Hepatocyte (in vitro differentiated cells): Measurements from ENCODE around the gene ZSWIM4. TPM values are rescaled to one million over a fixed set of nuclear protein-coding genes. Genes with fewer than 3 reads are reported as not detected.

Source experiments
- DNase-seq: peaks from one replicate; pipeline ENCODE4 v3.0.0-alpha.2; 2016; ENCODE audit warnings: low spot score
- H2AFZ ChIP-seq: fragments of 200-600 bp; sonication (generic); 2 replicates; pipeline ENCODE4 v1.6.0; 2016; ENCODE audit warnings: antibody characterized with exemption, mild to moderate bottlenecking
- H3K27ac ChIP-seq: fragments of 200-600 bp; sonication (generic); 2 replicates; pipeline ENCODE4 v1.5.1; 2016; ENCODE audit warnings: mild to moderate bottlenecking
- H3K27me3 ChIP-seq: fragments of 200-600 bp; sonication (generic); 2 replicates; pipeline ENCODE4 v1.6.1; 2016
- H3K36me3 ChIP-seq: fragments of 200-600 bp; sonication (generic); replicated peaks from 2 replicates; pipeline ENCODE4 v1.5.1; 2016; ENCODE audit warnings: low read depth; ENCODE audit not compliant: insufficient read depth
- H3K4me1 ChIP-seq: fragments of 200-600 bp; sonication (generic); 2 replicates; pipeline ENCODE4 v1.5.1; 2016; ENCODE audit warnings: mild to moderate bottlenecking, moderate library complexity; ENCODE audit not compliant: insufficient read depth
- H3K4me2 ChIP-seq: fragments of 200-600 bp; sonication (generic); 2 replicates; pipeline ENCODE4 v1.6.0; 2016
- H3K4me3 ChIP-seq: fragments of 200-600 bp; sonication (generic); 2 replicates; pipeline ENCODE4 v1.5.1; 2016; ENCODE audit warnings: mild to moderate bottlenecking
- H3K79me2 ChIP-seq: fragments of 200-600 bp; sonication (generic); 2 replicates; pipeline ENCODE4 v1.6.0; 2017; ENCODE audit warnings: mild to moderate bottlenecking
- H3K9me2 ChIP-seq: fragments of 200-600 bp; sonication (generic); replicated peaks from 2 replicates; pipeline ENCODE4 v1.6.0; 2017; ENCODE audit warnings: mild to moderate bottlenecking; ENCODE audit not compliant: insufficient read depth
- H3K9me3 ChIP-seq: fragments of 200-600 bp; sonication (generic); 2 replicates; pipeline ENCODE4 v1.5.1; 2016; ENCODE audit warnings: low read depth, mild to moderate bottlenecking
- H4K20me1 ChIP-seq: fragments of 200-600 bp; sonication (generic); 2 replicates; pipeline ENCODE4 v1.6.0; 2016; ENCODE audit warnings: mild to moderate bottlenecking; ENCODE audit not compliant: insufficient read depth, poor library complexity, severe bottlenecking
- CTCF ChIP-seq: fragments of 200-600 bp; sonication (generic); IDR thresholded peaks from 2 replicates; pipeline ENCODE4 v1.5.1; 2016; ENCODE audit warnings: antibody characterized with exemption, mild to moderate bottlenecking; ENCODE audit not compliant: poor library complexity
- EZH2 ChIP-seq: fragments of 200-600 bp; sonication (generic); IDR thresholded peaks from 2 replicates; pipeline ENCODE4 v1.6.1; 2016; ENCODE audit warnings: antibody characterized with exemption, mild to moderate bottlenecking, borderline replicate concordance
- EZH2phosphoT487 ChIP-seq: fragments of 200-600 bp; sonication (generic); IDR thresholded peaks from one replicate; pipeline ENCODE4 v1.6.1; 2018; ENCODE audit warnings: antibody characterized with exemption, mild to moderate bottlenecking, low read depth, moderate library complexity; ENCODE audit not compliant: unreplicated experiment, severe bottlenecking
- WGBS: methylation state at CpG from one replicate; pipeline ENCODE4 v1.1.6; 2016; ENCODE audit warnings: low lambda C conversion rate; ENCODE audit errors: missing lambda C conversion rate; 5-methylcytosine and 5-hydroxymethylcytosine counted together
- polyA plus RNA-seq: library from polyadenylated mRNA; unstranded; fragments of >200 nt; fragmentation: Nextera tagmentation; extraction: Ambion mirVana; gene quantifications from 2 replicates; pipeline ENCODE4 v1.2.1, GENCODE V29; 2016
- total RNA-seq: library from RNA; depleted of rRNA; stranded (reverse); fragments of >200 nt; gene quantifications from 2 replicates; pipeline ENCODE4 v1.2.3, GENCODE V29; 2014

The ZSWIM4 gene
- total and polyA plus RNA-seq, 2 experiments from 2014 or later = 3.5 to 3.7 TPM

- Histone ChIP-seq H3K36me3 (no peaks in the 10 kb centered on the region), H2AFZ (no peak overlapping the region), H3K9me2 (no peaks in the 10 kb centered on the region), H3K4me1 (peaks cover 15% of the 10 kb centered on the region), H3K27me3 (no peaks in the 10 kb centered on the region), H3K4me2 (peak overlapping the region; percentile 91), H3K27ac (peak overlapping the region; percentile 52), H4K20me1 (no peaks in the 10 kb centered on the region), H3K9me3 (no peaks in the 10 kb centered on the region), H3K79me2 (peaks cover 15% of the 10 kb centered on the region), H3K4me3 (no peak overlapping the region)
- 87% methylated on average over 4 of the region's 4 CpGs for WGBS
- DNase-seq = no peak
- TF ChIP-seq CTCF (no peak), EZH2 (no peak), EZH2phosphoT487 (no peak)
These were observed 1.8 kb downstream of the ZSWIM4 start for GRCh38 chr19:13797058-13797440.

- Histone ChIP-seq H2AFZ (no peak overlapping the region), H3K9me2 (no peaks in the 10 kb centered on the region), H3K27ac (no peak overlapping the region), H3K4me2 (no peak overlapping the region), H3K36me3 (no peaks in the 10 kb centered on the region), H3K9me3 (no peaks in the 10 kb centered on the region), H4K20me1 (no peaks in the 10 kb centered on the region), H3K27me3 (no peaks in the 10 kb centered on the region), H3K4me1 (peaks cover 15% of the 10 kb centered on the region), H3K79me2 (peaks cover 15% of the 10 kb centered on the region), H3K4me3 (no peak overlapping the region)
- DNase-seq = no peak
- WGBS = 71% methylated on average over 7 of the region's 7 CpGs
- no peak for TF ChIP-seq EZH2
- no peak for TF ChIP-seq CTCF
- TF ChIP-seq EZH2phosphoT487 = no peak
These were observed 2.6 kb downstream of the ZSWIM4 start for GRCh38 chr19:13797870-13798269.

- 97% methylated on average over 22 of the region's 22 CpGs for WGBS
- DNase-seq = no peak
- TF ChIP-seq EZH2phosphoT487 (no peak), CTCF (no peak), EZH2 (no peak)
These were observed 4.4 kb downstream of the ZSWIM4 start for GRCh38 chr19:13799669-13800068.

GRCh38 chr19:13803038-13803437, 7.8 kb downstream of the ZSWIM4 start:
- Histone ChIP-seq H3K27me3 (no peaks in the 10 kb centered on the region), H3K9me2 (no peaks in the 10 kb centered on the region), H3K9me3 (no peaks in the 10 kb centered on the region), H3K4me1 (no peaks in the 10 kb centered on the region), H3K4me2 (no peak overlapping the region), H3K36me3 (no peaks in the 10 kb centered on the region), H3K4me3 (no peak overlapping the region), H3K27ac (no peak overlapping the region), H2AFZ (no peak overlapping the region), H3K79me2 (peaks cover 2% of the 10 kb centered on the region), H4K20me1 (no peaks in the 10 kb centered on the region)
- 92% methylated on average over 9 of the region's 9 CpGs for WGBS
- DNase-seq = no peak
- no peak for TF ChIP-seq EZH2phosphoT487
- TF ChIP-seq CTCF = no peak
- no peak for TF ChIP-seq EZH2

More at GRCh38 chr19:13799669-13800068, 4.4 kb downstream of the ZSWIM4 start:
- H3K36me3 ChIP-seq = no peaks in the 10 kb centered on the region
- peaks cover 15% of the 10 kb centered on the region for H3K4me1 ChIP-seq
- no peaks in the 10 kb centered on the region for H3K9me2 ChIP-seq
- H3K27ac ChIP-seq = no peak overlapping the region
- no peak overlapping the region for H2AFZ ChIP-seq
- H3K79me2 ChIP-seq = peaks cover 15% of the 10 kb centered on the region
- no peaks in the 10 kb centered on the region for H3K9me3 ChIP-seq
- H3K4me2 ChIP-seq = no peak overlapping the region
- no peak overlapping the region for H3K4me3 ChIP-seq
- no peaks in the 10 kb centered on the region for H3K27me3 ChIP-seq
- H4K20me1 ChIP-seq = no peaks in the 10 kb centered on the region
